ENCODE measurements around the gene SLC38A9.

The SLC38A9 gene

GRCh38 chr5:55577353-55578060, 134.6 kb downstream of the SLC38A9 start:
- no peak for DNase-seq

GRCh38 chr5:55576661-55577060, 135.5 kb downstream of the SLC38A9 start:
- no peak for DNase-seq
